WERI-Rb-1 (cell line): ENCODE results near the gene ZNF821.

ENCODE experiments used
- DNase-seq: peaks from one replicate; pipeline ENCODE4 v3.0.0-alpha.2; 2020
- H3K27ac ChIP-seq: fragments of 250-450 bp; sonication (Bioruptor Pico); 2 replicates; pipeline ENCODE4 v1.5.1; 2020; ENCODE audit warnings: mild to moderate bottlenecking, moderate library complexity
- H3K27me3 ChIP-seq: fragments of 250-450 bp; sonication (Bioruptor Pico); 2 replicates; pipeline ENCODE4 v1.5.1; 2021; ENCODE audit warnings: mild to moderate bottlenecking, low read depth, moderate library complexity; ENCODE audit not compliant: insufficient read depth, severe bottlenecking
- H3K36me3 ChIP-seq: fragments of 250-450 bp; sonication (Bioruptor Pico); 2 replicates; pipeline ENCODE4 v1.5.1; 2020; ENCODE audit warnings: mild to moderate bottlenecking, moderate library complexity
- H3K4me3 ChIP-seq: 2 replicates; pipeline ENCODE4 v1.5.1; 2011; ENCODE audit warnings: low read depth, mild to moderate bottlenecking, control low read depth, low read length
- H3K9me3 ChIP-seq: fragments of 250-450 bp; sonication (Bioruptor Pico); 2 replicates; pipeline ENCODE4 v1.5.1; 2021; ENCODE audit warnings: mild to moderate bottlenecking, moderate library complexity; ENCODE audit not compliant: severe bottlenecking
- CTCF ChIP-seq: IDR thresholded peaks from 2 replicates; pipeline ENCODE4 v1.5.1; 2011; ENCODE audit warnings: low read depth, mild to moderate bottlenecking, control low read depth, inconsistent platforms, low read length

Gene ZNF821

GRCh38 chr16:71883849-71884638 is at the start of gene ZNF821:
ZNF821 (minus strand) TSS chr16:71884182; CDS start chr16:71879946, 4,236 bp downstream.
- no peak for TF ChIP-seq CTCF
- H3K27ac ChIP-seq = peak within 1 kb of the TSS; percentile 99
- peak; percentile 89 for DNase-seq
- H3K36me3 ChIP-seq = peaks cover 33% of the 10 kb centered on the region
- H3K9me3 ChIP-seq = no peaks in the 10 kb centered on the region
- no peaks in the 10 kb centered on the region for H3K27me3 ChIP-seq
- H3K4me3 ChIP-seq = peak within 1 kb of the TSS; percentile 98

- H3K9me3 ChIP-seq = no peaks in the 10 kb centered on the region
- no peak for TF ChIP-seq CTCF
- peak overlapping the region; percentile 33; the same call in 1 of the 2 replicates for H3K4me3 ChIP-seq
- H3K36me3 ChIP-seq = peaks cover 32% of the 10 kb centered on the region
- DNase-seq = peak; percentile 18
- no peaks in the 10 kb centered on the region for H3K27me3 ChIP-seq
- H3K27ac ChIP-seq = peak overlapping the region; percentile 62
Measured at GRCh38 chr16:71933017-71933416, 49.0 kb upstream of the ZNF821 start.

GRCh38 chr16:71931599-71931998 is 47.6 kb upstream of the ZNF821 start:
- no peaks in the 10 kb centered on the region for H3K27me3 ChIP-seq
- no peaks in the 10 kb centered on the region for H3K9me3 ChIP-seq
- no peak overlapping the region for H3K27ac ChIP-seq
- H3K36me3 ChIP-seq = peaks cover 45% of the 10 kb centered on the region
- no peak overlapping the region for H3K4me3 ChIP-seq
- DNase-seq = no peak
- no peak for TF ChIP-seq CTCF

GRCh38 chr16:71931001-71931400 is 47.0 kb upstream of the ZNF821 start:
- no peak for TF ChIP-seq CTCF
- H3K36me3 ChIP-seq = peaks cover 51% of the 10 kb centered on the region
- H3K9me3 ChIP-seq = no peaks in the 10 kb centered on the region
- H3K27me3 ChIP-seq = no peaks in the 10 kb centered on the region
- H3K27ac ChIP-seq = no peak overlapping the region
- DNase-seq = no peak
- H3K4me3 ChIP-seq = no peak overlapping the region

GRCh38 chr16:71930013-71930563 is 46.1 kb upstream of the ZNF821 start:
- TF ChIP-seq CTCF = no peak
- H3K4me3 ChIP-seq = no peak overlapping the region
- H3K27me3 ChIP-seq = no peaks in the 10 kb centered on the region
- H3K9me3 ChIP-seq = no peaks in the 10 kb centered on the region
- DNase-seq = no peak
- H3K36me3 ChIP-seq = peaks cover 60% of the 10 kb centered on the region
- H3K27ac ChIP-seq = no peak overlapping the region
